K562 (cell line): ENCODE measurements around the gene LHX3. TPM values are rescaled to one million over a fixed set of nuclear protein-coding genes. Genes with fewer than 3 reads are reported as not detected.
A peak's percentile ranks its signal among the peaks of the same experiment; 100 is the strongest.

Experiments used
- ATF7 ChIP-seq: fragments of 450-650 bp; IDR thresholded peaks from 2 replicates; pipeline ENCODE4 v1.7.1; 2014; ENCODE audit warnings: mild to moderate bottlenecking, moderate library complexity
- BACH1 ChIP-seq: fragments of 200-800 bp; sonication (Bioruptor generic); IDR thresholded peaks from 2 replicates; pipeline ENCODE4 v1.6.1; 2016; ENCODE audit warnings: missing genetic modification characterization, missing compliant biosample characterization
- BDP1 ChIP-seq: IDR thresholded peaks from 3 replicates; pipeline ENCODE4 v1.6.1; 2011; ENCODE audit not compliant: insufficient read length, insufficient read depth
- DEAF1 ChIP-seq: fragments of 450-650 bp; formaldehyde crosslinking; IDR thresholded peaks from 2 replicates; pipeline ENCODE4 v1.4.0; 2020; ENCODE audit warnings: mild to moderate bottlenecking, moderate library complexity
- FOS ChIP-seq: IDR thresholded peaks from 3 replicates; pipeline ENCODE4 v1.6.1; 2011; ENCODE audit not compliant: insufficient read length; ENCODE audit errors: extremely low read depth
- FOXA1 ChIP-seq: fragments of 450-650 bp; IDR thresholded peaks from 2 replicates; pipeline ENCODE4 v1.6.1; 2016; ENCODE audit warnings: mild to moderate bottlenecking, borderline replicate concordance
- IRF1 ChIP-seq: sonication (generic); formaldehyde crosslinking; IDR thresholded peaks from 2 replicates; pipeline ENCODE4 v1.8.0; 2022; ENCODE audit warnings: missing genetic modification reagents, mild to moderate bottlenecking, borderline replicate concordance
- KLF1 ChIP-seq: fragments of 450-650 bp; IDR thresholded peaks from 2 replicates; pipeline ENCODE4 v1.6.1; 2016; ENCODE audit warnings: missing genetic modification characterization, missing compliant biosample characterization
- L3MBTL2 ChIP-seq: fragments of 450-650 bp; IDR thresholded peaks from 2 replicates; pipeline ENCODE4 v1.6.1; 2016; ENCODE audit warnings: mild to moderate bottlenecking, moderate library complexity
- NKRF ChIP-seq: fragments of 450-650 bp; IDR thresholded peaks from 2 replicates; pipeline ENCODE4 v1.6.1; 2016; ENCODE audit warnings: borderline replicate concordance
- PRMT5 ChIP-seq: sonication (generic); formaldehyde crosslinking; IDR thresholded peaks from 2 replicates; pipeline ENCODE4 v1.5.0; 2020; ENCODE audit warnings: missing genetic modification reagents
- PTTG1 ChIP-seq: fragments of 450-650 bp; IDR thresholded peaks from 2 replicates; pipeline ENCODE4 v1.6.1; 2016; ENCODE audit warnings: low read depth, mild to moderate bottlenecking, missing genetic modification characterization, missing compliant biosample characterization
- RFX1 ChIP-seq: fragments of 450-650 bp; IDR thresholded peaks from 2 replicates; pipeline ENCODE4 v1.6.1; 2016; ENCODE audit warnings: mild to moderate bottlenecking, moderate library complexity
- RHOXF2B ChIP-seq: fragments of 250-450 bp; sonication (Bioruptor Pico); conservative IDR thresholded peaks from 2 replicates; pipeline ENCODE4 v1.5.1; 2021
- RNF2 ChIP-seq: sonication (generic); IDR thresholded peaks from 2 replicates; pipeline ENCODE4 v1.6.1; 2016
- SAFB2 ChIP-seq: fragments of 200-400 bp; formaldehyde crosslinking; IDR thresholded peaks from 2 replicates; pipeline ENCODE4 v1.6.1; 2018; ENCODE audit warnings: borderline replicate concordance, low read length, low read depth, moderate library complexity; ENCODE audit not compliant: severe bottlenecking
- SIX5 ChIP-seq, 2 experiments: IDR thresholded peaks; 2 replicates each; pipeline ENCODE4 v1.6.1; 2011; ENCODE audit warnings: low read length in 2 of 2, borderline replicate concordance in 1 of 2, low read depth in 1 of 2, mild to moderate bottlenecking in 1 of 2, moderate library complexity in 1 of 2; ENCODE audit not compliant: insufficient read depth in 1 of 2
- SRSF9 ChIP-seq: fragments of 200-400 bp; formaldehyde crosslinking; IDR thresholded peaks from 2 replicates; pipeline ENCODE4 v1.6.1; 2017; ENCODE audit warnings: low read depth, low read length, borderline replicate concordance
- ZNF175 ChIP-seq: fragments of 200-800 bp; sonication (Bioruptor generic); IDR thresholded peaks from 2 replicates; pipeline ENCODE4 v1.6.1; 2016; ENCODE audit warnings: low read depth, mild to moderate bottlenecking, missing genetic modification characterization, missing compliant biosample characterization
- ZNF57 ChIP-seq: fragments of 450-650 bp; formaldehyde crosslinking; IDR thresholded peaks from 2 replicates; pipeline ENCODE4 v1.4.0; 2020; ENCODE audit warnings: mild to moderate bottlenecking, moderate library complexity
- ZNF592 ChIP-seq: fragments of 450-650 bp; IDR thresholded peaks from 2 replicates; pipeline ENCODE4 v1.6.1; 2017; ENCODE audit warnings: antibody characterized with exemption, mild to moderate bottlenecking
- ZNF707 ChIP-seq: fragments of 250-450 bp; sonication (Bioruptor Pico); conservative IDR thresholded peaks from 2 replicates; pipeline ENCODE4 v1.8.0; 2022; ENCODE audit warnings: inconsistent platforms, mild to moderate bottlenecking, moderate library complexity
- ZNF717 ChIP-seq: fragments of 250-450 bp; sonication (Bioruptor Pico); IDR thresholded peaks from 2 replicates; pipeline ENCODE4 v1.5.0; 2021
- polyA plus RNA-seq, 8 experiments: library from polyadenylated mRNA; depleted of rRNA in 4 of 8; stranded (reverse) in 5 of 8; unstranded in 3 of 8; fragments of >200 nt; fragmentation: Nextera tagmentation in 2 of 8; fragmentation: Illumina TruSeq in 1 of 8; extraction: Ambion mirVana in 2 of 8; extraction: Trizol in 1 of 8; gene quantifications; 2 replicates each; pipeline versions ENCODE4 v1.2.1 to v1.2.3, GENCODE V29; 2011 to 2014; ENCODE audit warnings: inconsistent platforms in 1 of 8, missing spikeins in 1 of 8
- total RNA-seq, 7 experiments: library from RNA; depleted of rRNA in 6 of 7; stranded (reverse); fragments of >200 nt in 6 of 7; fragmentation: Illumina TruSeq in 2 of 7; extraction: Trizol in 2 of 7; gene quantifications; 2 replicates each; pipeline versions ENCODE4 v1.2.1 to v1.2.3, GENCODE V29; 2011 to 2021; ENCODE audit warnings: low replicate concordance in 1 of 7

LHX3 gene
- total and polyA plus RNA-seq, 9 of the 15 experiments (the other 6 are each of a cell fraction or from before 2014, with no cell fraction given), result 0.09 TPM; not detected in 8

- TF ChIP-seq ZNF592 (0 out of 2 replicates have a peak, but pooled peaks have one; percentile 15), NKRF (no peak), ZNF57 (CRISPR knock-in tag) (no peak), L3MBTL2 (peak; percentile 27; the same call in 1 of the 2 replicates), ATF7 (peak; percentile 5; the same call in 1 of the 2 replicates), SAFB2 (no peak), RFX1 (no peak), ZNF175 (CRISPR knock-in tag) (peak; percentile 76; the same call in 1 of the 2 replicates), ZNF717 (CRISPR knock-in tag) (no peak), PTTG1 (tag) (no peak), ZNF707 (CRISPR knock-in tag) (no peak), KLF1 (no peak), PRMT5 (no peak), BACH1 (tag) (no peak), FOS (no peak), FOXA1 (no peak), RNF2 (no peak), IRF1 (CRISPR knock-in tag) (no peak), RHOXF2B (CRISPR knock-in tag) (no peak), SIX5 (IDR thresholded peaks at IDR 0.05; ENCODE audit: borderline replicate concordance in 1 of 2, insufficient read depth in 1 of 2, low read depth in 1 of 2, low read length in 2 of 2) (no peak), BDP1 (no peak), DEAF1 (no peak), SRSF9 (no peak)
These were observed 13.0 kb downstream of the LHX3 start (continued) for GRCh38 chr9:136191960-136192286.
